Measurements from ENCODE around the gene TLCD4. TPM values are rescaled to one million over a fixed set of nuclear protein-coding genes. Genes with fewer than 3 reads are reported as not detected.
A peak's percentile ranks its signal among the peaks of the same experiment; 100 is the strongest.
"Not testable (repeated sequence)": the region's sequence is repeated elsewhere in the genome, so short reads cannot be mapped to it uniquely, and the experiment has no call there.

TLCD4 gene
- total and polyA plus RNA-seq, 7 donors = 0.69 to 26.9 (median 14.3) TPM

GRCh38 chr1:95139039-95139438 lies 21.9 kb downstream of the TLCD4 start:
- intact Hi-C loops (cut with DNase I) = no loop called here
- no peak for DNase-seq
- no peaks in the 10 kb centered on the region for H3K4me1 ChIP-seq
- ATAC-seq = peak in 1 of 4 donors; percentile 30
- no peaks in the 10 kb centered on the region for H3K27me3 ChIP-seq (ENCODE audit: insufficient read depth in 3 of 3, low read length in 2 of 3)
- TF ChIP-seq CTCF (IDR thresholded peaks at IDR 0.05) = no peak
- H3K4me3 ChIP-seq = no peak overlapping the region
- H3K27ac ChIP-seq = no peak overlapping the region
- H3K36me3 ChIP-seq (ENCODE audit: insufficient read depth in 1 of 2, low read depth in 1 of 2) = no peaks in the 10 kb centered on the region
- WGBS, 3 donors = 100% methylated on average over 1 of the region's 1 CpG
- no peaks in the 10 kb centered on the region for H3K9me3 ChIP-seq

- ATAC-seq (no peak), DNase-seq (no peak)
- peaks cover 0 to 9% of the 10 kb centered on the region in 2 donors for H3K36me3 ChIP-seq (ENCODE audit: insufficient read depth in 1 of 2, low read depth in 1 of 2)
- intact Hi-C loops (cut with DNase I) = no loop called here
- no peaks in the 10 kb centered on the region for H3K9me3 ChIP-seq
- H3K27me3 ChIP-seq (ENCODE audit: insufficient read depth in 3 of 3, low read length in 2 of 3) = no peaks in the 10 kb centered on the region
- H3K27ac ChIP-seq = no peak overlapping the region
- no peak overlapping the region for H3K4me3 ChIP-seq
- no peak for TF ChIP-seq CTCF (IDR thresholded peaks at IDR 0.05)
- H3K4me1 ChIP-seq = no peaks in the 10 kb centered on the region
Observed at GRCh38 chr1:95140791-95141190, 23.6 kb downstream of the TLCD4 start.

- Histone ChIP-seq H3K36me3 (ENCODE audit: insufficient read depth in 1 of 2, low read depth in 1 of 2) (peaks cover 0 to 24% of the 10 kb centered on the region in 2 donors), H3K4me3 (no peak overlapping the region), H3K4me1 (no peaks in the 10 kb centered on the region), H3K27me3 (ENCODE audit: insufficient read depth in 3 of 3, low read length in 2 of 3) (no peaks in the 10 kb centered on the region), H3K27ac (no peak overlapping the region), H3K9me3 (no peaks in the 10 kb centered on the region)
- ATAC-seq (no peak), DNase-seq (no peak)
- WGBS, 3 donors = 78 to 87% (median 84%) methylated on average over 1 of the region's 1 CpG
- intact Hi-C loops (cut with DNase I) = no loop called here
- TF ChIP-seq CTCF (IDR thresholded peaks at IDR 0.05) = no peak
Observed at GRCh38 chr1:95145493-95145892, 28.3 kb downstream of the TLCD4 start.

GRCh38 chr1:95146637-95147036 lies 29.5 kb downstream of the TLCD4 start:
- intact Hi-C loops (cut with DNase I) = no loop called here
- ATAC-seq = no peak
- no peaks in the 10 kb centered on the region for H3K9me3 ChIP-seq
- no peak for TF ChIP-seq CTCF (IDR thresholded peaks at IDR 0.05)
- H3K36me3 ChIP-seq (ENCODE audit: insufficient read depth in 1 of 2, low read depth in 1 of 2) = peaks cover 0 to 24% of the 10 kb centered on the region in 2 donors
- no peak overlapping the region for H3K4me3 ChIP-seq
- no peaks in the 10 kb centered on the region for H3K27me3 ChIP-seq (ENCODE audit: insufficient read depth in 3 of 3, low read length in 2 of 3)
- no peak for DNase-seq
- no peaks in the 10 kb centered on the region for H3K4me1 ChIP-seq
- no peak overlapping the region for H3K27ac ChIP-seq

GRCh38 chr1:95154096-95154495 lies 36.9 kb downstream of the TLCD4 start:
- 24 to 61% (median 35%) methylated on average over 1 of the region's 1 CpG for WGBS, 3 donors
- intact Hi-C loops (cut with DNase I) = loop anchor here in 1 of 2 donors (5.0 kb wide), 1 partner anchor 43 kb away; no protein-coding TSS in a partner anchor
- Histone ChIP-seq H3K36me3 (ENCODE audit: insufficient read depth in 1 of 2, low read depth in 1 of 2) (peaks cover 0 to 22% of the 10 kb centered on the region in 2 donors), H3K27ac (no peak overlapping the region), H3K4me1 (no peaks in the 10 kb centered on the region), H3K27me3 (ENCODE audit: insufficient read depth in 3 of 3, low read length in 2 of 3) (no peaks in the 10 kb centered on the region), H3K9me3 (no peaks in the 10 kb centered on the region), H3K4me3 (no peak overlapping the region)
- no peak for TF ChIP-seq CTCF (IDR thresholded peaks at IDR 0.05)
- ATAC-seq (no peak), DNase-seq (no peak)

GRCh38 chr1:95165569-95165968 lies 48.4 kb downstream of the TLCD4 start:
- 91 to 93% (median 93%) methylated on average over 4 to 6 of the region's 6 CpGs for WGBS, 3 donors
- H3K27ac ChIP-seq; H3K27me3 ChIP-seq (ENCODE audit: insufficient read depth in 3 of 3, low read length in 2 of 3); DNase-seq; H3K4me3 ChIP-seq; H3K4me1 ChIP-seq; ATAC-seq; H3K36me3 ChIP-seq (ENCODE audit: insufficient read depth in 1 of 2, low read depth in 1 of 2); intact Hi-C loops (cut with DNase I); H3K9me3 ChIP-seq: not testable (repeated sequence)

Data from psoas muscle (tissue), 8 donors.